ENCODE data around the gene WIPI1.

WIPI1 gene

GRCh38 chr17:68387435-68388218 is 69.7 kb downstream of the WIPI1 start:
- no peak for DNase-seq (ENCODE audit: extremely low read depth, insufficient read length)

GRCh38 chr17:68385490-68386215 is 71.6 kb downstream of the WIPI1 start:
- Histone ChIP-seq H3K36me3 (ENCODE audit: control insufficient read depth, insufficient read depth, low read length) (no peaks in the 10 kb centered on the region), H3K4me3 (replicated peaks; ENCODE audit: low read depth, low read length) (no peak overlapping the region), H3K27me3 (replicated peaks; ENCODE audit: control insufficient read depth, insufficient read depth, low read length) (no peaks in the 10 kb centered on the region)
- DNase-seq (ENCODE audit: extremely low read depth, insufficient read length) = no peak
- no peak for TF ChIP-seq CTCF (IDR thresholded peaks at IDR 0.05; ENCODE audit: insufficient read depth, low read length, poor library complexity, severe bottlenecking)

More at GRCh38 chr17:68387435-68388218, 69.7 kb downstream of the WIPI1 start:
- Histone ChIP-seq H3K36me3 (ENCODE audit: control insufficient read depth, insufficient read depth, low read length) (no peaks in the 10 kb centered on the region), H3K27me3 (replicated peaks; ENCODE audit: control insufficient read depth, insufficient read depth, low read length) (no peaks in the 10 kb centered on the region), H3K4me3 (replicated peaks; ENCODE audit: low read depth, low read length) (no peak overlapping the region)
- no peak for TF ChIP-seq CTCF (IDR thresholded peaks at IDR 0.05; ENCODE audit: insufficient read depth, low read length, poor library complexity, severe bottlenecking)

GRCh38 chr17:68384941-68385340 is 72.4 kb downstream of the WIPI1 start:
- no peaks in the 10 kb centered on the region for H3K27me3 ChIP-seq (replicated peaks; ENCODE audit: control insufficient read depth, insufficient read depth, low read length)
- no peaks in the 10 kb centered on the region for H3K36me3 ChIP-seq (ENCODE audit: control insufficient read depth, insufficient read depth, low read length)
- no peak for DNase-seq (ENCODE audit: extremely low read depth, insufficient read length)
- H3K4me3 ChIP-seq (replicated peaks; ENCODE audit: low read depth, low read length) = no peak overlapping the region
- no peak for TF ChIP-seq CTCF (IDR thresholded peaks at IDR 0.05; ENCODE audit: insufficient read depth, low read length, poor library complexity, severe bottlenecking)

GRCh38 chr17:68384471-68384870 is 72.8 kb downstream of the WIPI1 start:
- H3K27me3 ChIP-seq (replicated peaks; ENCODE audit: control insufficient read depth, insufficient read depth, low read length) = no peaks in the 10 kb centered on the region
- no peak for DNase-seq (ENCODE audit: extremely low read depth, insufficient read length)

More at GRCh38 chr17:68384471-68384870, 72.8 kb downstream of the WIPI1 start:
- H3K4me3 ChIP-seq (replicated peaks; ENCODE audit: low read depth, low read length) = no peak overlapping the region
- no peaks in the 10 kb centered on the region for H3K36me3 ChIP-seq (ENCODE audit: control insufficient read depth, insufficient read depth, low read length)
- no peak for TF ChIP-seq CTCF (IDR thresholded peaks at IDR 0.05; ENCODE audit: insufficient read depth, low read length, poor library complexity, severe bottlenecking)

All from GM06990 (cell line).